GF-D8 (cell line): ENCODE data around the gene GAMT.

ENCODE experiments used
- DNase-seq: peaks from one replicate; lab custom pipeline; 2025; lab: John Stamatoyannopoulos, UW

Gene GAMT

GRCh38 chr19:1418496-1418775, 17.1 kb upstream of the GAMT start:
- no peak for DNase-seq

- no peak for DNase-seq
Observed at GRCh38 chr19:1417681-1418495, 16.5 kb upstream of the GAMT start.

- no peak for DNase-seq
Observed at GRCh38 chr19:1417145-1417544, 15.8 kb upstream of the GAMT start.

GRCh38 chr19:1416014-1416841, 14.9 kb upstream of the GAMT start:
- no peak for DNase-seq

GRCh38 chr19:1412995-1413800, 11.9 kb upstream of the GAMT start:
- DNase-seq, result no peak

- DNase-seq, result no peak
Observed at GRCh38 chr19:1412323-1412923, 11.1 kb upstream of the GAMT start.

GRCh38 chr19:1411255-1412191, 10.2 kb upstream of the GAMT start:
- DNase-seq, result no peak

GRCh38 chr19:1410789-1411188, 9.4 kb upstream of the GAMT start:
- no peak for DNase-seq

- no peak for DNase-seq
Observed at GRCh38 chr19:1410136-1410786, 8.9 kb upstream of the GAMT start.

- DNase-seq, result no peak
Observed at GRCh38 chr19:1409204-1410005, 8.1 kb upstream of the GAMT start.

GRCh38 chr19:1408300-1409203, 7.2 kb upstream of the GAMT start:
- DNase-seq, result no peak

- no peak for DNase-seq
Observed at GRCh38 chr19:1407528-1408299, 6.4 kb upstream of the GAMT start, which contains the start of gene DAZAP1. Gene DAZAP1 (plus strand): TSS chr19:1407586. CDS start chr19:1407774, 188 bp downstream.

GRCh38 chr19:1406774-1407527, 5.6 kb upstream of the GAMT start:
- DNase-seq, result peak; percentile 92

- DNase-seq, result no peak
Observed at GRCh38 chr19:1402411-1403070, 1.2 kb upstream of the GAMT start.

- DNase-seq, result no peak
Observed at GRCh38 chr19:1401889-1402217, 511 bp upstream of the GAMT start.

- DNase-seq, result no peak
Observed at GRCh38 chr19:1400281-1401137, 833 bp downstream of the GAMT start.
